Measurements from ENCODE around the gene GRAMD1C.

The GRAMD1C gene

GRCh38 chr3:113838631-113839209 lies at the start of gene GRAMD1C:
Gene GRAMD1C, plus strand, starts transcription at chr3:113838788. Its CDS starts 122 bp downstream, at chr3:113838910.
- TF ChIP-seq CTCF (conservative IDR thresholded peaks at IDR 0.05): peak; percentile 94
- H3K27ac ChIP-seq: peak within 1 kb of the TSS; percentile 42; the same call in 1 of the 2 replicates

GRCh38 chr3:113791381-113791780 lies 47.2 kb upstream of the GRAMD1C start:
- H3K27ac ChIP-seq: peak overlapping the region; percentile 10; the same call in 1 of the 2 replicates
- no peak for TF ChIP-seq CTCF (conservative IDR thresholded peaks at IDR 0.05)

- H3K27ac ChIP-seq: no peak overlapping the region
- no peak for TF ChIP-seq CTCF (conservative IDR thresholded peaks at IDR 0.05)
Measured at GRCh38 chr3:113794526-113794925, 44.1 kb upstream of the GRAMD1C start.

- no peak overlapping the region for H3K27ac ChIP-seq
- no peak; the same call in 1 of the 2 replicates for TF ChIP-seq CTCF (conservative IDR thresholded peaks at IDR 0.05)
Measured at GRCh38 chr3:113795693-113796092, 42.9 kb upstream of the GRAMD1C start.

- H3K27ac ChIP-seq: no peak overlapping the region
- TF ChIP-seq CTCF (conservative IDR thresholded peaks at IDR 0.05): no peak
Measured at GRCh38 chr3:113802795-113803455, 35.7 kb upstream of the GRAMD1C start.

GRCh38 chr3:113804661-113805060 lies 33.9 kb upstream of the GRAMD1C start:
- no peak overlapping the region for H3K27ac ChIP-seq
- TF ChIP-seq CTCF (conservative IDR thresholded peaks at IDR 0.05): no peak

GRCh38 chr3:113805249-113805648 lies 33.3 kb upstream of the GRAMD1C start:
- TF ChIP-seq CTCF (conservative IDR thresholded peaks at IDR 0.05): no peak
- no peak overlapping the region for H3K27ac ChIP-seq
